GM12878 (cell line): ENCODE data around the gene RORB.

Experiments
- BHLHE40 ChIP-seq, 2 experiments: fragments of 450-650 bp in 1 of 2; IDR thresholded peaks; 2 replicates each; pipeline ENCODE4 v1.6.1; 2011 to 2017; ENCODE audit warnings: low read depth in 2 of 2, borderline replicate concordance in 1 of 2, improper control_type of control experiment in 1 of 2, low read length in 1 of 2, mild to moderate bottlenecking in 1 of 2
- CBX5 ChIP-seq: sonication (generic); IDR thresholded peaks from 2 replicates; pipeline ENCODE4 v1.6.1; 2016; ENCODE audit warnings: low read depth, moderate library complexity, mild to moderate bottlenecking, inconsistent platforms
- HCFC1 ChIP-seq: fragments of 150-350 bp; IDR thresholded peaks from 2 replicates; pipeline ENCODE4 v1.6.1; 2014; ENCODE audit warnings: low read length
- HDGF ChIP-seq: fragments of 450-650 bp; IDR thresholded peaks from 2 replicates; pipeline ENCODE4 v1.6.1; 2016; ENCODE audit warnings: antibody characterized with exemption

DNA sequence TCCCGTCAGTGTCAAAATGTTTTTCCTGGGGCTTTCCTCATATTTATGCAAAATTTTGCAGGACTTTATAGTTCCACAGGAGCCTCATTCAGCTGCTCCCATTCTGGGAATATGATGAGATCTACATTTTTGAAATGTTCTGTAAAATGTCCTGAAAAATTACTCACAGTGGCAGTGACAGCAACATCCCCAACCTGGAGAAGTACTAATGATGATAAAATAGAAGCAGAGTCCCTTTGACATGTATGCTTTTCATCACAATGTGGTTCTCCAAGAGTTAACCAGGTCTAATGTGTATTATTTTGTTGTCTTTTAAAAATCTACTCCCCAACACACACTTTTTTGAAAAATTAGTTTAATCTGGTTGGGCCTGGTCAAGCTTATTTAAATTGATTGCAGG is 36.1 kb downstream of the RORB start:
- TF ChIP-seq HCFC1 (no peak), BHLHE40 (IDR thresholded peaks at IDR 0.05; ENCODE audit: borderline replicate concordance in 1 of 2, low read depth in 2 of 2, low read length in 1 of 2) (no peak), HDGF (no peak), CBX5 (no peak)
